Right renal pelvis (tissue), 4 donors: ENCODE results near the gene PIGT. TPM values are rescaled to one million over a fixed set of nuclear protein-coding genes. Genes with fewer than 3 reads are reported as not detected.
"Not testable (repeated sequence)": the region's sequence is repeated elsewhere in the genome, so short reads cannot be mapped to it uniquely, and the experiment has no call there.

Source experiments
- DNase-seq, 4 donors: peaks; one replicate each; pipeline ENCODE4 v3.0.0-alpha.2; 2013; ENCODE audit warnings: low read depth in 4 of 4, low spot score in 3 of 4, missing footprints in 1 of 4
- polyA plus RNA-seq, 4 donors: library from polyadenylated mRNA; unstranded; fragments of 120-200 nt; gene quantifications; one replicate each; pipeline ENCODE4 v1.2.1, GENCODE V29; 2013; ENCODE audit not compliant: insufficient read length in 4 of 4

PIGT gene
- polyA plus RNA-seq, 4 donors = 97.4 to 105 (median 103) TPM

GRCh38 chr20:45459606-45460005, 43.7 kb downstream of the PIGT start:
- DNase-seq = no peak

DNA sequence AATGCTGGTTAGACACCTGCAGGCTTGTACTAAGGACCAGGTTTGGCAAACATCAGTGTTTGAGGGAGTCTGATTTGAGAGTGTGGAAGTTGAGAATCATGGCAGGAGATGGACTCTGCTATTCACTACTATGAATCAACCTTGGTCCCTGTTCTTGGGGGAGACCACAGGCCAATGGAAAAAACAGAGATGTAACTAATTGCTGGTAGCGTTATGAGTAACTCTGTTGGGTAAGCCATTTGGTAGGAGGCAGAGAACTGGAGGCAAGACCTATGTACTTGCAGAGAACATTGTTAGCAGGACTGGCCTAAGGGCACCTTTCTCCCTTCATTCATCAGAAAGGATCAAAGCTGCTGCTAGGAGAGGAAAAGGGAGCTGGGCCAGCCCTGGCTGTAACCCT, 45.3 kb downstream of the PIGT start:
- no peak for DNase-seq

- no peak for DNase-seq
Observed at GRCh38 chr20:45462711-45463509, 47.0 kb downstream of the PIGT start.

DNA sequence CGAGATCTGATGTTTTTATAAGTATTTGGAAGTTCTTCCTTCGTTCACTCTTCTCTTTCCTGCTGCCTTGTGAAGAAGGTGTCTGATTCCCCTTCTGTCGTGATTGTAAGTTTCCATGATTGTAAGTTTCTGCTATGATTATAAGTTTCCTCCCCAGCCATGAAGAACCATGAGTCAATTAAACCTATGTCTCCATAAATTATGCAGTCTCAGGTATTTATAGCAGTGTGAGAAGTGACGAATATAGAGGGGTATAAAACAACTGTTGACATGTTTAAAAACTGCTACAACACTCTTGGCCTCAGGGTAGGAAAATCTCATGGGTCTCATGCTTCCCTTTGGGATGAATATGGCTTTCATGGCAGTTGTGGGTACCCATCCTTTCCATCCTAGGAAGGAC, 47.8 kb downstream of the PIGT start:
- DNase-seq = no peak

DNA sequence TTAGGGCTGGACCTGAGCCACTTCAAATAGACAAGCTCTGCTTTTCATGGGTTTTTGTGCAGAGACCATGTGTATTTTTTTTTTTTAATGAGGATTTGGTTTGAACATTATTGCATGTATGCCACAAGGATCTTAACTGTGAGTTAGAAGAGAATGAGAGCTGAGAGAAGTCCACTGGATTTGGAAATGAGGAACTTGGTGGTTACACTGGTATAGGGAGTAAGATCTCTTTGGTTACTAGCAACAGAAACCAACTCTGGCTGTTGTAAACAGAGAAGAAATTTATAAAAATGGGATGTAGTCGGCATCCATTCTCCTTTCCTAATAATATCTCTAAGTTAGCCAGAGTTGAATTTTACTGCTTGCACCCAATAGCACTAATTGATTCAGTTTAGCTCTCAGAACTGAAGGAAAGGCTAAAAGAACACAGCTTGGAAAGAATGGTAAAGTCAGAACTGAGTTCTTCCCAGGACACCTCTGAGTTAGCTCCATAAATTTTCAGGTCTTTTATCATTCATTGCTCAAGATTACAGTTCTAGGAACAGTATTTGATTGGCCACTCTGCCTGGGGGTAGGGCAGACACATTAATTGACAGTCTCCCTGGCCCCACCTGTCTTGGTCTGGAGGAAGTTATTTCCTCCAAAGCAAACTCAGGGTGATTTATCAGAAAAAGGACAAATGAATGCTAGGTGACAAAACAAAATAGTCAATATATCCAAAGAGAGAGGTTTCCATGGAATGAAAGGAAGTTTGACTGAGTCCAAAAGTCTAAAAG, 49.7 kb downstream of the PIGT start:
- no peak for DNase-seq

DNA sequence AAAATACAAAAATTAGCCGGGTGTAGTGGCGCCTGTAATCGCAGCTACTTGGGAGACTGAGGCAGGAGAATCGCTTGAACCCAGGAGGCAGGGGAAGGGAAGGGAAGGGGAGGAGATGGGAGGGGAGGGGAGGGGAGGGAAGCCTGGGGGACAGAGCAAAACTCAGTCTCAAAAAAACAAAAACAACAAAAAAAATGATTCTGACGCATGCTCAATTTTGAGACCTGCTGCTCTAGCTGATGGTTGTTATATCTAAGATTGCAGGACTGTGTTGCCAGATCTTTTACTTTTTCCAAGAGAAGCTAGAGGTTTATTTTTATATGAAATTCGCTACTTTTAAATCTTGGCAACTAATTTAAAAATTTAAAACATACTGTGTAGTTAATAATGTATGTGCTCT, 51.2 kb downstream of the PIGT start:
- DNase-seq = no peak

- no peak for DNase-seq
Observed at GRCh38 chr20:45467861-45468260, 51.9 kb downstream of the PIGT start.

DNA sequence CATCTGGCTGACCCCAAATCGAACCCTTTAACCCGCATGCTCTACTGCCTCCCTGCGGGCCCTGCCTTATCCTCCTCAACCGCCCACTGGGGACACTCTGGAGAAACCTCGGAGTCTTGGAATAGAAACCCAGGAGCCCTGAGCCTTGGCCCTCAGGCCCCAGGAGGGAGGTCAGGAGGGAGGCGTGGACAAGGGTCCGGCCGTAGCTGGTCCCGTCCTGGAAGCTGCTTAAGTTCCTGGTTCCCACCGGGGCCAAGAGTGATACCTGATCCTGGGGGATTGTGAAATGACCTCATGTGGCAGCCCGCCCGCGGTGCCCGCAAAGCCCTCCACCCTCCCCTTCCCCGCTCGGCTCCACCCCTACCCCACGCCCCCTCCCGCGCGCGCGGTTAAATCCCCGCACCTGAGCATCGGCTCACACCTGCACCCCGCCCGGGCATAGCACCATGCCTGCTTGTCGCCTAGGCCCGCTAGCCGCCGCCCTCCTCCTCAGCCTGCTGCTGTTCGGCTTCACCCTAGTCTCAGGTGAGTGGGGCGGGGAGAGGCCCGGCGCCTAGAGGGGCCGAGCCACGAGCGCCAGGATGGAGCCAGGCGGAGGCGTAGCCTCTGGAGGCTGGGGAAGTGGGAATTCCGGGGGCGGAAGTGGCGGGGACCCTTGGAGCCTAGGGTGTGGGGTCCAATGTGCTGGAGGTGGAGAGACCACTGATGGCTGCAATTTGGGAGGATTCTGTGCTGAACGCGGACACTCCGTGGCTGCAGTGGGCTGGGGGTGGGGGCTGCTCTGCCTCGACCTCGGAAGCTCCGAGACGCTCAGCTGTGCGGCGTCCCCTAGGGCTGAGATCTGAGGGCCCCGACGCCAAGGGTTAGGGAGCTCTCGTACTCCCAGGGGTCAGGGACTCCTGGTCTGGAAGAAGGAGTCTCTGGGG, 53.7 kb downstream of the PIGT start, which contains the start of gene WFDC2:
TSS of gene WFDC2 (plus strand) at position 418 of the 926 bp plus-strand sequence. CDS start at position 447, 29 bp downstream.
- DNase-seq = peak in 3 of 4 donors; percentile 31 to 47 (median 41)

DNA sequence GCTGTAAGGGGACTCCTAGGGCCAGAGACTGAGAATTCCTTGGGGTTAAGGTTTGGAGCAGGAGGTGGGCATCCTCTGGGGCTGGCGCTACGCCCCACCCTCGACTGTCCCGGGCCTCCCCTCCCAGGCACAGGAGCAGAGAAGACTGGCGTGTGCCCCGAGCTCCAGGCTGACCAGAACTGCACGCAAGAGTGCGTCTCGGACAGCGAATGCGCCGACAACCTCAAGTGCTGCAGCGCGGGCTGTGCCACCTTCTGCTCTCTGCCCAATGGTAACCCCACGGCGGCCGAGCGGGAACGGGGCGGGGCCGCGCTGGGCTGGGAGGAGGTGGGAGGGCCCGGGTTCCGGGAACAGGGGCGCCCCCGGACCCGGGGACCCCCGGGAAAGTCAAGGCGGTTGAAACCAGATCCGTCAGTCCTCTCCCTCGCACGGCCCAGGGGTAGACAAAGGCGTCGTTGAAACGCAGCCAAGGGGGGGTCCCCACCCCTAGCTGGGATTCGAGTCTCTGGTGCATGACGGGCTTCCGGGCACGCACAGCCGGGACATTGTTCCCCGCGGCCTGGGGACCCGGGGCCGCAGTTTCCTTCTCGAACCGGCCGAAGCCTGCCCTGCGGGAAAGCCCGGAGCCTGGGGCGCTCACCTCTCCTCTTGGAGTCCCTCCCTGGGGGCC, 54.5 kb downstream of the PIGT start:
- peak; percentile 50 to 69 (median 64) for DNase-seq

GRCh38 chr20:45470937-45471336, 55.0 kb downstream of the PIGT start:
- peak in 1 of 4 donors; percentile 23 for DNase-seq

DNA sequence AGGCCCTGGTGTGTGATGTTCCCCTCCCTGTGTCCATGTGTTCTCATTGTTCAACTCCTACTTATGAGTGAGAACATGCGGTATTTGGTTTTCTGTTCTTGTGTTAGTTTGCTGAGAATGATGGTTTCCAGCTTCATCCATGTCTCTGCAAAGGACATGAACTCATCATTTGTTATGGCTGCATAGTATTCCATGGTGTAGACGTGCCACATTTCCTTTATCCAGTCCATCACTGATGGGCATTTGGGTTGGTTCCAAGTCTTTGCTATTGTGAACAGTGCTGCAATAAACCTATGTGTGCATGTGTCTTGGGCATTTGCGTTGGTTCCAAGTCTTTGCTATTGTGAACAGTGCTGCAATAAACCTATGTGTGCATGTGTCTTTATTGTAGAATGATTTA, 56.3 kb downstream of the PIGT start:
- DNase-seq = not testable (repeated sequence)

Other genes starting within 250 kb of the PIGT start
- not detected for gene PI3, start 241.2 kb upstream of the PIGT start, polyA plus RNA-seq
- not detected for gene SEMG1, start 209.1 kb upstream of the PIGT start, polyA plus RNA-seq
- gene SEMG2, start 194.8 kb upstream of the PIGT start, polyA plus RNA-seq = under 1 TPM in 1 of 4 donors, not detected in 3; 0.08 TPM
- gene SLPI, start 161.6 kb upstream of the PIGT start, polyA plus RNA-seq = under 1 TPM in 3 of 4 donors, not detected in 1; 0.26 to 0.34 (median 0.26) TPM
- under 1 TPM in 1 of 4 donors, not detected in 3; 0.06 TPM for gene RBPJL, start 109.3 kb upstream of the PIGT start, polyA plus RNA-seq
- gene MATN4, start 107.8 kb upstream of the PIGT start, polyA plus RNA-seq = under 1 TPM; 0.20 to 0.58 (median 0.40) TPM
- gene SDC4, start 67.7 kb upstream of the PIGT start, polyA plus RNA-seq = 100 to 1,000 TPM; 168 to 196 (median 184) TPM
- gene SYS1, start 53.0 kb upstream of the PIGT start, polyA plus RNA-seq = 10 to 100 TPM; 35.4 to 38.0 (median 35.6) TPM
- 1 to 10 TPM in 2 of 4 donors, under 1 TPM in 2; 0.94 to 1.6 (median 1.2) TPM for gene TP53TG5, start 37.8 kb upstream of the PIGT start, polyA plus RNA-seq
- 10 to 100 TPM; 24.7 to 29.7 (median 26.3) TPM for gene DBNDD2, start 7.9 kb upstream of the PIGT start, polyA plus RNA-seq
- 100 to 1,000 TPM; 171 to 224 (median 204) TPM for gene WFDC2, start 53.6 kb downstream of the PIGT start, polyA plus RNA-seq
- gene SPINT3, start 99.5 kb downstream of the PIGT start, polyA plus RNA-seq = not detected
- gene WFDC6, start 123.3 kb downstream of the PIGT start, polyA plus RNA-seq = not detected
- under 1 TPM; 0.12 to 0.36 (median 0.16) TPM for gene EPPIN, start 131.3 kb downstream of the PIGT start, polyA plus RNA-seq
- under 1 TPM in 2 of 4 donors, not detected in 2; 0.05 to 0.18 TPM for gene WFDC8, start 163.1 kb downstream of the PIGT start, polyA plus RNA-seq
- not detected for gene WFDC10A, start 213.6 kb downstream of the PIGT start, polyA plus RNA-seq
- not detected for gene WFDC9, start 215.1 kb downstream of the PIGT start, polyA plus RNA-seq